Left lobe of liver (tissue), 2 donors: ENCODE results near the gene ARHGAP18. TPM values are rescaled to one million over a fixed set of nuclear protein-coding genes. Genes with fewer than 3 reads are reported as not detected.

ENCODE experiments used
- ATAC-seq: fragments of 200-7000 bp; cut with Tn5 transposase; one replicate; pipeline ENCODE4 v1.9.1; 2020; ENCODE audit warnings: mild to moderate bottlenecking, moderate library complexity
- DNase-seq: peaks from one replicate; pipeline ENCODE4 v3.0.0-alpha.2; 2020; ENCODE audit warnings: low spot score
- total RNA-seq: library from RNA; stranded (reverse); gene quantifications from one replicate; pipeline ENCODE4 v1.2.1, GENCODE V29; 2021
- donor health status: DM: no; HTN: no; CAD: no; lungs with moderate emphysema.
- donor health status: DM: no; HTN: yes; CAD: no.

Gene ARHGAP18
- total RNA-seq, 1 donor from 2014 or later: 4.7 TPM

GRCh38 chr6:129546702-129547101 lies 163.3 kb downstream of the ARHGAP18 start:
- DNase-seq: no peak
- no peak for ATAC-seq

- no peak for ATAC-seq
These were observed 164.9 kb downstream of the ARHGAP18 start for GRCh38 chr6:129544892-129545612.

GRCh38 chr6:129543981-129544380 lies 166.0 kb downstream of the ARHGAP18 start:
- DNase-seq (no peak), ATAC-seq (no peak)

More at GRCh38 chr6:129544892-129545612, 164.9 kb downstream of the ARHGAP18 start:
- no peak for DNase-seq

GRCh38 chr6:129542705-129543104 lies 167.3 kb downstream of the ARHGAP18 start:
- no peak for ATAC-seq
- no peak for DNase-seq

- ATAC-seq (no peak), DNase-seq (no peak)
These were observed 170.9 kb downstream of the ARHGAP18 start for GRCh38 chr6:129539032-129539431.

- no peak for ATAC-seq
- no peak for DNase-seq
These were observed 173.7 kb downstream of the ARHGAP18 start for GRCh38 chr6:129536271-129536670.

GRCh38 chr6:129534926-129535325 lies 175.1 kb downstream of the ARHGAP18 start:
- DNase-seq: no peak
- no peak for ATAC-seq

Other genes starting within 250 kb of the ARHGAP18 start
- gene TMEM244, start 151.1 kb upstream of the ARHGAP18 start, total RNA-seq: not detected